GM18907 (cell line): ENCODE results near the gene ZNF326.

Experiments
- ATAC-seq: cut with Tn5 transposase; IDR thresholded peaks from one replicate; pipeline ENCODE4 v1.9.1; 2021; ENCODE audit warnings: mild to moderate bottlenecking, moderate library complexity; ENCODE audit not compliant: unreplicated experiment

The ZNF326 gene

DNA sequence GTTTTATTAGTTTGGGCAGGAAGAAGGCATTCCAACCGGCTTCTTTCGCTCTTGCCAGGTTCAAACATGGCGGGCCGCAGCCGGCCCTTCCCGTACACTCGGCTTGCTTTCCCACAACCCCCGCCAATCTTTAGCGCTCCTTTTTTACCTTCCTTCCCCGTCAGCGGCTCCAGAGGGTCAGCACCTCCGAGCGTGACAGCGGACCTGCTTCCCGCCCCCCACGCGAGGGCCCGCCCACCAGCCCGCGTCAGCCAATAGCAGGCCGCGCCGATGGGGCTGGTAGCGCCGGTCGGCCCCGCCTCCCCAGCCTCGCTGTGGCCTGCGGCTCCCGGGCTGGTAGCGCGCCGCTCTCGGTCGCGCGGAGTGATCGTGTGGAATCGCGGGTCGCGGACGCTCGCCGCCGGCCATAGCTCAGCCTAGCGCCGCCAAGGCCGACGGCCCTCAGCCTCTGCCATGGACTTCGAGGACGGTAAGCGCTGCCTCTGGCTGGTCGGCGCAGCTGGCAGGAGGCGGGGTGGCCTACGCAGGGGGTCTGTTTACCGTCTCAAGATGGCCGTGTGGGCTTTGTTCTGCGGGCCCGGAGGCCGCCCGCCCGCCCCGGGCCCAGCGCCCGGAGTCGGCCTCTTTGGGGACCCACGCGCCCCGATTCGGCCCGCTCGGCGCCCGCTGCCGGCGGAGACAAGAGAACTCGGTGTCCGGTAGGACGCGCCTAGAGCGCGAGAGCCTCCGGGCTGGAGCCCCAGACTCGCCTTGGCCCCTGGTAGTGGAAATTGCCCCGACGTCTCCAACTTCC, at the start of gene ZNF326:
Gene ZNF326 (plus strand): TSS at position 306 of the 793 bp plus-strand sequence. CDS start 148 bp downstream, at position 454.
- ATAC-seq = peak; percentile 96

DNA sequence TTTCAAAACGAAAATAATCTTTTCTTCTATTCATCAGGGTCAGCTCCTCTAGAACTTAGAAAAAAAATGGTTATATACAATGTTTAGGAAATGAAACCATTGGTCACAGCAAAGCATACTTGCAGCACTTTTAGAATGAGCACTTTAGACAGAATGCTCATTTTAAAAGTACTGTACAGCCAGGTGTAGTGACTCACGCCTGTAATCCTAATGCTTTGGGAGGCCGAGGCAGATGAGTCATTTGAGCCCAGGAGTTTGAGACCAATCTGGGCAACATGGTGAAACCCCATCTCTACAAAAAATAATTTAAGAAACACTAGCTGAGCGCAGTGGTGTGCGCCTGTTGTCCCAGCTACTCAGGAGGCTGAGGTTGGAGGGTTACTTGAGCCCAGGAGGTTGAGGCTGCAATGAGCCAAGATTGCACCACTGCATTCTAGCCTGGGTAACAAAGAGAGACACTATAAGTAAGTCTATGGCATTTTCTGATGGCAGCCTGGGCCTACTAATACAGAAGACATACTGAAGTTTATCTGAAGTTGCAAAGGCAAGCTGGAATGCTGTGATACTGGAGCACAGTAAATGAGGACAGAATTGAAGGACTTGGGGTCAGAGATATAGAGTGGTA, 48.9 kb upstream of the ZNF326 start:
- peak; percentile 88 for ATAC-seq

GRCh38 chr1:89946532-89946931, 48.4 kb upstream of the ZNF326 start:
- no peak for ATAC-seq

DNA sequence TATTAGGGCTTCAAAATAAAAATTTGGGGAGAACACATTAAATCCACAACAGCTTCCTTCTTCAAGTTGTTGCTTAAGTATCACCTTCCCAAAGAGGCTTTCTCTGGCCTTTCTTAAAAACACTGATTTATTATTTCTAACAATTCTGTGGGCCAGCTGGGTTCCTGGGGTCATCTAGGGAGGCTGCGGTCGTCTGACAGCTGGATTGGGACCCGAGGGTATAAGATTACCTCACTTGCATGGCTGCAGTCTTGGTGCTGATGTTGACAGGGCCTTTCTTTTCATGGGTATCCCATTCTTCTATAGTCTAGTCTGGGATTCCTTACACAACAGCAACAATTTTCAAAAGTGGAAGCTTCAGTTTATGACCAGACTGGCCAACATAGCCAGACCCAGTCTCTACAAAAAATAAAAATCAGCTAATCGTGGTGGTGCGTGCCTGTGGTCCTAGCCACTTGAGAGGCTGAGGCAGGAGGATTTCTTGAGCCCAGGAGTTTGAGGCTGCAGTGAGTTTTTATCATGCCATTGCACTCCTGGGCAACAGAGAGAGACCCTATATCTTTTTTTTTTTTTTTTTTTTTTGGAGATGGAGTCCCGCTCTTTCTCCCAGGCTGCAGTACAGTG, 46.1 kb upstream of the ZNF326 start:
- ATAC-seq = no peak

DNA sequence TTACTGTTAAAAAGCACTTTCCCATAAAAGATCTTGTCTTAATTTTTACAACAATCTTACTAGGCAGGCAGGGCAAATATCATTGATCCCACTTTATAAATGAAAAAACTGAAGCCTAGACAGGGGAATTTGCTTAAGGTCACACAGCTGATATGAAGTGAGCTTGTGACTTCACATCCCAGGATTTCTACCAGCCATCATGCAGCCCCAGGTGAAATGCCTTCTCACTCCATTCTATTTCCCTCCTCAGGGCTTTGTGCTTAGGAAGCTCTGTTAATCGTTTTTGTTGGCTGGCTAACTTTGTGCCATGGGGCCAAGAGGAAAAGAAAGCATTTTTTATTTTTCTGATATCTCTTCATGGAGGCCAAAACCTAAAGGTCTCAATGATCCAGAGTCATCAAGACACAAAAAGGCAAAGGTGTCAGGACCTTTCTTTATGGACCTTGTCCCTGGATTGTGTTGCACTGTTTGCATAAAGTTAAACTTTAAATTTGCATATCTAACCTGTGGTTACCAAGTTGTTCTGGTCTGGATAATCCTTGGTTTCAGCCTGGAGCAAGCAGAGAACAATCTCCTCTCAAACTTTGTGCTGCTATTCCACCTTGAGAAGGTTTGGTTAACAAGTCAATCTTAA, 44.8 kb upstream of the ZNF326 start:
- ATAC-seq = no peak

- no peak for ATAC-seq
These were observed 44.2 kb upstream of the ZNF326 start for GRCh38 chr1:89950703-89951102.

DNA sequence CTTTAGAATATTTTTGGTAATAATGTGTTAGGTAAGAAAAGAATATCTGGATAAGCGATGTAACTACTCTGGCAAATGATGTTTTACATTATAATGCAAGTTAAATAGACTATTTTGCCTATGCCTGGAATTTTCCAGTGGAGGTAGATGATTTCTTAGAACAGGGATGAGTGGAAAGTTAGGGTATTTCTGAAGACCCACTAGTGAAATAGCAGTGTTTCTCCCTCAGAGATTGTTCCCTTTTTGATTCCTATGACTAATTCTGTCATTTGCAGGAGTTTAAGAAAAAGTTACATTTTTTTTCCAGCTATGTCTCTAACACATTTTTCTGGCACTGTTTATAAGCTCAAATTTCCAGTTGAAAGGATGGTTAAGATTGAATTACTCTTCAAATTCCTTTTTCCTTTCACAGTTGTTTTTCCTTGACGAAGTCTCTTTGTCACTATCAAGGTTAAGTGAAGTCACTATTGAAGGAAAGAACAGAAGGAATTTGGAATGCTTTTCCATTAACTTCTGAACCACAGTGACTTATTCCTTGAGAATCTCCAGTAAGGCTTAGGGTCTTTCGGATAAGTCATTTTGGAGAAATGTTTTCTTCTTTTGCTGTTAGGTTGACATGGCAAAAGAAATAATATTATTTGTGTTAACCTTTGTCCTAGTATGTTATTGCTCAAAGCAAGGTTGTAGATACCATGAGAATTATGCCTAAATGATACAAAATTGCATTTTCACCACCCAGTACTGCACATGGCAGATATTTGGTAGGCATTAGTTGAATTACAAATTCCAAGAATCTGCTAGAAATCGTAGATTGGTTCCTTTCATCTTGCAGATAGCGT, 42.9 kb upstream of the ZNF326 start:
- no peak for ATAC-seq

DNA sequence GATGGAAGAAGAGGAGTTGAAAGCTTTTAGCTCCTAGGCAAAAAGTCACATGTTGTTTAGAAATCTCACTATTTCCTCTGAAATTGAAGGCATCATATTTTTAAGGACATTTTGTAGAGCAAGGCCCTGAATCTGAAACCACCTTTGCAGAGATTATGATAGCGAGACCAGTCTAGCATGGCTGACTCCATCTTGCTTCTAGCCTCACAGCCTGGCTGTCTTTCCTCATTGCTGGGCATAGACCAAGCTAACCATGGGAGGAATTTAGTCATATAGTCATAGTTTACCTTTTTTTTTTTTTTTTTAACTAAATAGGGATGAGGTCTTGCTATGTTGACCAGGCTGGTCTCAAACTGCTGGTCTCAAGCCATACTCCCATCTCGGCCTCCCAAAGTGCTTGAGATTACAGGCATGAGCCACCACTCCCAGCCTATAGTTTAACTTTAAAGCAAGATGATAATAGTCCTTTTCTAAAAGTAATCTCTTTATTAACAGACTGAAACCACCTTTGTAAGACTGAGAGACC, 42.2 kb upstream of the ZNF326 start:
- peak; percentile 25 for ATAC-seq

DNA sequence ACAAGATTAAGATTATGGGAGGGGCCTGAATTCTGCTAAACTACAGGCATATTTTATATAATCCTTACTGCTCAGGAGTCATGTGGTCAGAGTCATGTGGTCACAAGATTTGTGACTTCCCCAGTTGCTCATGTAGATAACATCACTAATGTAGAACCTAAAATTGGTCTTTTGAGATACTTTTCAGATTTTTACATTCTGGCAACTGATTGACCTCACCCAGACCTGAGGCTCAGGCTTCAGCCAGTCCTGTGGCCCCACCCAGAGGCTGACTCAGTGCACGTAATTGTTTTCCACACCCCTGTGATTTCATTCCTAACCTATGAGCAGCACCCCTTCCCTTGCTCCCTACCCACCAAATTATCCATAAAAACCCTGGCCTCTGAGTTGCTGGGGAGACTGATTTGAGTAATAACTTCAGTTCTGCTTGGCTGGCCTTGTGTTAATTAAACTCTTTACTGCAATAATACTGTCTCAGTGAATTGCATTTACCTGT, 41.7 kb upstream of the ZNF326 start:
- ATAC-seq = peak; percentile 70

DNA sequence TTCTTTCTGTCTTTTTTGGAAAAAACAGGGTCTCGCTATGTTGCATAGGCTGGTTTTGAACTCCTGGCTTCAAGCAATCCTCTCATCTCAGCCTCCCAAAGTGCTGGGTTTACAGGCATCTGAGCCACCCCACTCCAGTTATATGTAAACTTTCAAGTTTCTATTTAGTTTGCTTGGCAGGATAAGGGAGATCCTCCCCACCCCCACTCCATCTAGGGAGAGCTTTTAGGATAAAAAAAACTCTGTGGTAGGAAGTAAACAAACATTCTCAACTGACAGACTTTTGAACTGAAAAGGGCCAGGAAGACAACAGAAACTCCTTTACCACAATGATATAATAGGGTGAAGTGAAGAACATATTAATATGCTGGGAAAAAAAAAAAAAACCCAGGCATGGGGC, 41.0 kb upstream of the ZNF326 start:
- ATAC-seq = no peak

DNA sequence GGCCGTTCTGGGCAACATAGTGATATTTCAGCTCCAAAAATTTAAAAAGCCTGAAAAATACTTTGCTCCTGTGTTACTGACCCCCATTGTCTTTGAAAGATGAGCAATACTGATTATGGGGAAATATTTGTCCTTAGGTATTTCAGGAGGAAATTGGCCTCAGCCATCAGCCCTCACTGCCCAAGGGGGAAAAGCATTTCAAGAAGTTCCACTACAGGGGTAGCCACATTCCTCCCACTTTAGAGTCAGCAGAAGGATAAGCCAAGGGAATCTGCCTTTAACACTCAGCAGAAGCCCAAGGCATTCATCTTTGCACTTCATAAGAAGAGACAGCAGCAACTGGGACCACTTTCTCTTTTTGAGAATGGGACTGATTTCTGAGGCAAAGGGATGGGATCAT, 40.5 kb upstream of the ZNF326 start:
- ATAC-seq = no peak

- no peak for ATAC-seq
These were observed 39.4 kb upstream of the ZNF326 start for GRCh38 chr1:89955311-89956205.

DNA sequence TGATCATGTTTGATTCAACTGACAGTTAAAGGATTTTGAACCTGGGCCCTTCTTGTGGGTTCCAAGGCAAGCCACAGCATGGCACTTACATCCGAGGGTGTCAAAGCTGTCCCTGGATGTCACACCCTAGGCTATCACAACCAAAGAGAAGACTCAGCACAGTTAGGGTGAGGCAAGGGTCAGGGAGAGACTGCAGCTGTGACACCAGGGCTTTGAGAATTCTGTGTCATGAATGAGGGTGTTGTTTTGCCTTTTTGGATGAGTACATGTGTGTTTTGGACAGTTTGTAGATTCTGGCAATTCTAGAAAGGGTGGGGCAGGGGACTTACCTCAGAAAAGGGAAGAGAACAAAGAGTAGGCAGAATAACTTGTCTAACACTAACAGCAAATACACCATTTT, 37.8 kb upstream of the ZNF326 start:
- ATAC-seq = no peak

GRCh38 chr1:89958851-89959654, 35.9 kb upstream of the ZNF326 start:
- no peak for ATAC-seq

GRCh38 chr1:89959719-89960118, 35.2 kb upstream of the ZNF326 start:
- ATAC-seq = no peak

GRCh38 chr1:89962024-89962741, 32.7 kb upstream of the ZNF326 start:
- ATAC-seq = no peak

- no peak for ATAC-seq
These were observed 32.2 kb upstream of the ZNF326 start for GRCh38 chr1:89962742-89963075.

GRCh38 chr1:89965193-89965768, 29.6 kb upstream of the ZNF326 start:
- no peak for ATAC-seq
